ENCODE measurements around the gene DBN1. TPM values are rescaled to one million over a fixed set of nuclear protein-coding genes. Genes with fewer than 3 reads are reported as not detected.

The DBN1 gene
- total RNA-seq, 1 experiment from 2014 or later, result 29.1 TPM

GRCh38 chr5:177414481-177414880 lies 59.0 kb downstream of the DBN1 start:
- Histone ChIP-seq H3K4me3 (ENCODE audit: low read length) (no peak overlapping the region), H3K27ac (ENCODE audit: low read length) (no peak overlapping the region), H3K4me1 (ENCODE audit: low read length) (peaks cover 5% of the 10 kb centered on the region; the same call in 1 of the 2 replicates), H3K9me2 (replicated peaks; ENCODE audit: insufficient read depth, low read length) (no peaks in the 10 kb centered on the region), H3K9ac (ENCODE audit: low read length) (no peak overlapping the region), H3K4me2 (ENCODE audit: low read depth, low read length, poor library complexity, severe bottlenecking) (no peak overlapping the region), H4K20me1 (ENCODE audit: insufficient read depth, low read depth, low read length) (no peaks in the 10 kb centered on the region), H2AFZ (ENCODE audit: low read length) (no peak overlapping the region), H3K36me3 (ENCODE audit: insufficient read depth, low read length) (no peaks in the 10 kb centered on the region), H3K27me3 (ENCODE audit: low read length) (no peaks in the 10 kb centered on the region), H3K79me2 (ENCODE audit: low read length) (no peaks in the 10 kb centered on the region), H3K9me3 (ENCODE audit: low read length) (no peaks in the 10 kb centered on the region)
- no peak for DNase-seq

GRCh38 chr5:177412603-177413233 lies 60.7 kb downstream of the DBN1 start:
- Histone ChIP-seq H3K4me1 (ENCODE audit: low read length) (peaks cover 5% of the 10 kb centered on the region; the same call in 1 of the 2 replicates), H3K27ac (ENCODE audit: low read length) (no peak overlapping the region), H3K36me3 (ENCODE audit: insufficient read depth, low read length) (no peaks in the 10 kb centered on the region), H3K4me2 (ENCODE audit: low read depth, low read length, poor library complexity, severe bottlenecking) (peak overlapping the region; percentile 47), H3K4me3 (ENCODE audit: low read length) (no peak overlapping the region), H3K9ac (ENCODE audit: low read length) (no peak overlapping the region), H3K9me3 (ENCODE audit: low read length) (no peaks in the 10 kb centered on the region), H3K9me2 (replicated peaks; ENCODE audit: insufficient read depth, low read length) (no peaks in the 10 kb centered on the region), H3K27me3 (ENCODE audit: low read length) (no peaks in the 10 kb centered on the region), H4K20me1 (ENCODE audit: insufficient read depth, low read depth, low read length) (no peaks in the 10 kb centered on the region), H2AFZ (ENCODE audit: low read length) (no peak overlapping the region), H3K79me2 (ENCODE audit: low read length) (no peaks in the 10 kb centered on the region)
- DNase-seq, result no peak

- Histone ChIP-seq H3K27me3 (ENCODE audit: low read length) (no peaks in the 10 kb centered on the region), H3K27ac (ENCODE audit: low read length) (no peak overlapping the region), H4K20me1 (ENCODE audit: insufficient read depth, low read depth, low read length) (no peaks in the 10 kb centered on the region), H2AFZ (ENCODE audit: low read length) (no peak overlapping the region), H3K36me3 (ENCODE audit: insufficient read depth, low read length) (no peaks in the 10 kb centered on the region), H3K4me1 (ENCODE audit: low read length) (peaks cover 5% of the 10 kb centered on the region; the same call in 1 of the 2 replicates), H3K4me3 (ENCODE audit: low read length) (no peak overlapping the region), H3K9ac (ENCODE audit: low read length) (no peak overlapping the region), H3K9me3 (ENCODE audit: low read length) (no peaks in the 10 kb centered on the region), H3K4me2 (ENCODE audit: low read depth, low read length, poor library complexity, severe bottlenecking) (no peak overlapping the region), H3K9me2 (replicated peaks; ENCODE audit: insufficient read depth, low read length) (no peaks in the 10 kb centered on the region), H3K79me2 (ENCODE audit: low read length) (no peaks in the 10 kb centered on the region)
- DNase-seq, result no peak
Measured at GRCh38 chr5:177410575-177410974, 62.9 kb downstream of the DBN1 start.

- Histone ChIP-seq H3K9ac (ENCODE audit: low read length) (no peak within 1 kb of the TSS), H3K4me2 (ENCODE audit: low read depth, low read length, poor library complexity, severe bottlenecking) (no peak within 1 kb of the TSS), H3K9me3 (ENCODE audit: low read length) (no peaks in the 10 kb centered on the region), H3K36me3 (ENCODE audit: insufficient read depth, low read length) (no peaks in the 10 kb centered on the region), H3K4me1 (ENCODE audit: low read length) (peaks cover 19% of the 10 kb centered on the region), H3K4me3 (ENCODE audit: low read length) (no peak within 1 kb of the TSS), H4K20me1 (ENCODE audit: insufficient read depth, low read depth, low read length) (no peaks in the 10 kb centered on the region), H3K79me2 (ENCODE audit: low read length) (no peaks in the 10 kb centered on the region), H3K27ac (ENCODE audit: low read length) (no peak within 1 kb of the TSS), H3K9me2 (replicated peaks; ENCODE audit: insufficient read depth, low read length) (no peaks in the 10 kb centered on the region), H3K27me3 (ENCODE audit: low read length) (no peaks in the 10 kb centered on the region), H2AFZ (ENCODE audit: low read length) (no peak within 1 kb of the TSS)
- no peak for DNase-seq
Measured at GRCh38 chr5:177409043-177409801, 64.2 kb downstream of the DBN1 start, which contains the start of gene F12. F12 (minus strand) TSS chr5:177409564; CDS start chr5:177409527, 37 bp downstream.

Other genes with a start within 250 kb of the DBN1 start
- 11.4 and 30.2 TPM in 2 replicates for gene RAB24, start 169.9 kb downstream of the DBN1 start, total RNA-seq (2014; rRNA removed; shearing (Covaris generic); ENCODE audit: low replicate concordance)
- gene PRELID1, start 169.8 kb downstream of the DBN1 start, total RNA-seq (2014; rRNA removed; shearing (Covaris generic); ENCODE audit: low replicate concordance), result 112 and 189 TPM in 2 replicates
- gene MXD3, start 161.7 kb downstream of the DBN1 start, total RNA-seq (2014; rRNA removed; shearing (Covaris generic); ENCODE audit: low replicate concordance), result 12.6 and 18.3 TPM in 2 replicates
- gene LMAN2, start 122.0 kb downstream of the DBN1 start, total RNA-seq (2014; rRNA removed; shearing (Covaris generic); ENCODE audit: low replicate concordance), result 116 and 256 TPM in 2 replicates
- gene RGS14, start 115.7 kb downstream of the DBN1 start, total RNA-seq (2014; rRNA removed; shearing (Covaris generic); ENCODE audit: low replicate concordance), result 22.6 and 70.8 TPM in 2 replicates
- not detected in 2 replicates for gene SLC34A1, start 89.2 kb downstream of the DBN1 start, total RNA-seq (2014; rRNA removed; shearing (Covaris generic); ENCODE audit: low replicate concordance)
- gene PFN3, start 73.0 kb downstream of the DBN1 start, total RNA-seq (2014; rRNA removed; shearing (Covaris generic); ENCODE audit: low replicate concordance), result not detected in 2 replicates
- gene F12, start 64.1 kb downstream of the DBN1 start, total RNA-seq (2014; rRNA removed; shearing (Covaris generic); ENCODE audit: low replicate concordance), result 6.0 and 6.5 TPM in 2 replicates
- gene GRK6, start 47.0 kb downstream of the DBN1 start, total RNA-seq (2014; rRNA removed; shearing (Covaris generic); ENCODE audit: low replicate concordance), result 45.5 and 79.1 TPM in 2 replicates
- gene PRR7, start 26.8 kb downstream of the DBN1 start, total RNA-seq (2014; rRNA removed; shearing (Covaris generic); ENCODE audit: low replicate concordance), result 26.8 and 59.4 TPM in 2 replicates
- gene PDLIM7, start 24.0 kb upstream of the DBN1 start, total RNA-seq (2014; rRNA removed; shearing (Covaris generic); ENCODE audit: low replicate concordance), result 53.6 and 138 TPM in 2 replicates
- 138 and 188 TPM in 2 replicates for gene DOK3, start 36.2 kb upstream of the DBN1 start, total RNA-seq (2014; rRNA removed; shearing (Covaris generic); ENCODE audit: low replicate concordance)
- gene DDX41, start 43.3 kb upstream of the DBN1 start, total RNA-seq (2014; rRNA removed; shearing (Covaris generic); ENCODE audit: low replicate concordance), result 104 and 195 TPM in 2 replicates
- gene FAM193B, start 80.9 kb upstream of the DBN1 start, total RNA-seq (2014; rRNA removed; shearing (Covaris generic); ENCODE audit: low replicate concordance), result 48.3 and 59.6 TPM in 2 replicates
- gene TMED9, start 118.6 kb upstream of the DBN1 start, total RNA-seq (2014; rRNA removed; shearing (Covaris generic); ENCODE audit: low replicate concordance), result 33.2 and 69.3 TPM in 2 replicates
- 24.8 and 42.2 TPM in 2 replicates for gene B4GALT7, start 126.5 kb upstream of the DBN1 start, total RNA-seq (2014; rRNA removed; shearing (Covaris generic); ENCODE audit: low replicate concordance)